Parathyroid adenoma (tissue), 2 donors: Measurements from ENCODE around the gene HELZ2.
"Not testable (repeated sequence)": the region's sequence is repeated elsewhere in the genome, so short reads cannot be mapped to it uniquely, and the experiment has no call there.

ENCODE experiments used
- H2AFZ ChIP-seq: fragments of 300-600 bp; sonication (generic); one replicate; pipeline ENCODE4 v1.7.0; 2017; ENCODE audit warnings: antibody characterized with exemption, mild to moderate bottlenecking
- H3K27ac ChIP-seq: fragments of 300-600 bp; sonication (generic); one replicate; pipeline ENCODE4 v1.7.0; 2017
- H3K27me3 ChIP-seq: fragments of 300-600 bp; sonication (generic); one replicate; pipeline ENCODE4 v1.7.0; 2017; ENCODE audit warnings: low read length; ENCODE audit not compliant: control insufficient read depth, insufficient read depth
- H3K36me3 ChIP-seq: fragments of 300-600 bp; sonication (generic); one replicate; pipeline ENCODE4 v1.7.0; 2017; ENCODE audit warnings: low read length; ENCODE audit not compliant: control insufficient read depth, insufficient read depth
- H3K4me1 ChIP-seq: fragments of 300-600 bp; sonication (generic); one replicate; pipeline ENCODE4 v1.7.0; 2017; ENCODE audit warnings: control low read depth
- H3K4me2 ChIP-seq: fragments of 300-600 bp; sonication (generic); one replicate; pipeline ENCODE4 v1.7.0; 2017; ENCODE audit warnings: low read length
- H3K4me3 ChIP-seq: fragments of 300-600 bp; sonication (generic); one replicate; pipeline ENCODE4 v1.7.0; 2017; ENCODE audit warnings: low read depth, low read length
- H3K79me2 ChIP-seq: fragments of 300-600 bp; sonication (generic); one replicate; pipeline ENCODE4 v1.7.0; 2017; ENCODE audit warnings: control low read depth
- H3K9ac ChIP-seq: fragments of 300-600 bp; sonication (generic); one replicate; pipeline ENCODE4 v1.7.0; 2017; ENCODE audit warnings: mild to moderate bottlenecking
- H3K9me3 ChIP-seq: fragments of 300-600 bp; sonication (generic); one replicate; pipeline ENCODE4 v1.7.0; 2017; ENCODE audit warnings: low read length; ENCODE audit not compliant: control insufficient read depth
- CTCF ChIP-seq: fragments of 300-600 bp; sonication (generic); IDR thresholded peaks from one replicate; pipeline ENCODE4 v1.7.0; 2017; ENCODE audit warnings: antibody characterized with exemption, mild to moderate bottlenecking
- donor health status: primary hyperparathyroidism.

Gene HELZ2

GRCh38 chr20:63617092-63617875 lies 43.2 kb upstream of the HELZ2 start:
- Histone ChIP-seq H2AFZ (no peak overlapping the region), H3K79me2 (peaks cover 31% of the 10 kb centered on the region), H3K9ac (no peak overlapping the region), H3K4me3 (no peak overlapping the region), H3K4me1 (no peaks in the 10 kb centered on the region), H3K27ac (no peak overlapping the region), H3K27me3 (no peaks in the 10 kb centered on the region), H3K4me2 (no peak overlapping the region), H3K9me3 (no peaks in the 10 kb centered on the region), H3K36me3 (no peaks in the 10 kb centered on the region)
- no peak for TF ChIP-seq CTCF

GRCh38 chr20:63613863-63614594 lies 40.0 kb upstream of the HELZ2 start:
- H3K79me2 ChIP-seq, result peaks cover 39% of the 10 kb centered on the region

GRCh38 chr20:63612276-63612931 lies 38.4 kb upstream of the HELZ2 start:
- Histone ChIP-seq H3K27ac (no peak overlapping the region), H3K36me3 (no peaks in the 10 kb centered on the region)

More at GRCh38 chr20:63613863-63614594, 40.0 kb upstream of the HELZ2 start:
- H3K4me3 ChIP-seq, H3K27me3 ChIP-seq, H3K9me3 ChIP-seq, H3K36me3 ChIP-seq, H3K4me1 ChIP-seq, H3K4me2 ChIP-seq, H3K27ac ChIP-seq, H3K9ac ChIP-seq, H2AFZ ChIP-seq: not testable (repeated sequence)
- TF ChIP-seq CTCF, result peak; percentile 22

GRCh38 chr20:63611646-63612045 lies 37.6 kb upstream of the HELZ2 start:
- H3K9ac ChIP-seq, result no peak overlapping the region
- no peak overlapping the region for H3K4me2 ChIP-seq
- no peak overlapping the region for H3K4me3 ChIP-seq
- H3K4me1 ChIP-seq, result no peaks in the 10 kb centered on the region
- H3K79me2 ChIP-seq, result peaks cover 40% of the 10 kb centered on the region
- no peak for TF ChIP-seq CTCF
- no peak overlapping the region for H3K27ac ChIP-seq
- no peaks in the 10 kb centered on the region for H3K27me3 ChIP-seq
- H3K36me3 ChIP-seq, result no peaks in the 10 kb centered on the region
- no peak overlapping the region for H2AFZ ChIP-seq
- H3K9me3 ChIP-seq, result no peaks in the 10 kb centered on the region

More at GRCh38 chr20:63612276-63612931, 38.4 kb upstream of the HELZ2 start:
- Histone ChIP-seq H2AFZ (no peak overlapping the region), H3K9ac (no peak overlapping the region), H3K79me2 (peaks cover 38% of the 10 kb centered on the region), H3K9me3 (no peaks in the 10 kb centered on the region), H3K4me3 (no peak overlapping the region), H3K4me1 (no peaks in the 10 kb centered on the region), H3K4me2 (no peak overlapping the region), H3K27me3 (no peaks in the 10 kb centered on the region)
- TF ChIP-seq CTCF, result no peak
